NCI-H2107 (cell line): ENCODE results near the gene PRSS3.
"Not testable (repeated sequence)": the region's sequence is repeated elsewhere in the genome, so short reads cannot be mapped to it uniquely, and the experiment has no call there.

Experiments
- DNase-seq: peaks from one replicate; lab custom pipeline; 2025; lab: John Stamatoyannopoulos, UW

The PRSS3 gene

GRCh38 chr9:33818167-33818846 is 22.9 kb downstream of the PRSS3 start:
- no peak for DNase-seq

GRCh38 chr9:33818847-33819500 is 23.6 kb downstream of the PRSS3 start:
- DNase-seq = no peak

- DNase-seq = no peak
These were observed 24.9 kb downstream of the PRSS3 start for GRCh38 chr9:33820231-33820745.

- DNase-seq = no peak
These were observed 28.4 kb downstream of the PRSS3 start for GRCh38 chr9:33823801-33824200.

GRCh38 chr9:33827285-33827684 is 31.9 kb downstream of the PRSS3 start:
- DNase-seq = not testable (repeated sequence)

GRCh38 chr9:33829641-33830230 is 34.4 kb downstream of the PRSS3 start:
- not testable (repeated sequence) for DNase-seq

GRCh38 chr9:33835625-33836260 is 40.4 kb downstream of the PRSS3 start:
- DNase-seq = no peak

- DNase-seq = not testable (repeated sequence)
These were observed 40.9 kb downstream of the PRSS3 start for GRCh38 chr9:33836261-33836660.

- DNase-seq = no peak
These were observed 41.8 kb downstream of the PRSS3 start for GRCh38 chr9:33837138-33837537.

GRCh38 chr9:33840381-33840780 is 45.0 kb downstream of the PRSS3 start:
- no peak for DNase-seq

GRCh38 chr9:33843312-33843961 is 48.1 kb downstream of the PRSS3 start:
- no peak for DNase-seq

GRCh38 chr9:33846231-33846630 is 50.9 kb downstream of the PRSS3 start:
- DNase-seq = no peak

- not testable (repeated sequence) for DNase-seq
These were observed 52.5 kb downstream of the PRSS3 start for GRCh38 chr9:33847894-33848205.
